Endodermal cell (in vitro differentiated cells): ENCODE results near the gene KBTBD12. TPM values are rescaled to one million over a fixed set of nuclear protein-coding genes. Genes with fewer than 3 reads are reported as not detected.
"Not testable (repeated sequence)": the region's sequence is repeated elsewhere in the genome, so short reads cannot be mapped to it uniquely, and the experiment has no call there.

ENCODE experiments used
- DNase-seq: peaks from one replicate; pipeline ENCODE4 v3.0.0-alpha.2; 2017
- H3K27ac ChIP-seq: 2 replicates; pipeline ENCODE4 v1.5.1; 2013; ENCODE audit warnings: mild to moderate bottlenecking, low read depth, low read length, moderate library complexity
- H3K27me3 ChIP-seq: 2 replicates; pipeline ENCODE4 v1.6.1; 2013; ENCODE audit warnings: mild to moderate bottlenecking, low read length, moderate library complexity; ENCODE audit not compliant: insufficient read depth, control insufficient read depth, poor library complexity, severe bottlenecking
- H3K36me3 ChIP-seq: 2 replicates; pipeline ENCODE4 v1.7.0; 2013; ENCODE audit warnings: mild to moderate bottlenecking, low read length, moderate library complexity; ENCODE audit not compliant: control insufficient read depth, insufficient read depth
- H3K4me1 ChIP-seq: one replicate; pipeline ENCODE4 v1.7.0; 2013; ENCODE audit warnings: low read length; ENCODE audit not compliant: control insufficient read depth, insufficient read depth
- H3K4me3 ChIP-seq: 2 replicates; pipeline ENCODE4 v1.5.1; 2013; ENCODE audit warnings: mild to moderate bottlenecking, low read length, moderate library complexity
- H3K9ac ChIP-seq: 2 replicates; pipeline ENCODE4 v1.6.1; 2013; ENCODE audit warnings: mild to moderate bottlenecking, low read length, moderate library complexity; ENCODE audit not compliant: poor library complexity, severe bottlenecking; ENCODE audit errors: extremely low read depth
- H3K9me3 ChIP-seq: 2 replicates; pipeline ENCODE4 v1.6.1; 2013; ENCODE audit warnings: mild to moderate bottlenecking, low read length, moderate library complexity; ENCODE audit not compliant: control insufficient read depth
- H3K27ac Mint-ChIP-seq: 2 replicates; pipeline ENCODE4 v1.8.0; 2020; ENCODE audit warnings: mixed read lengths
- H3K27me3 Mint-ChIP-seq: 2 replicates; pipeline ENCODE4 v1.8.0; 2021; ENCODE audit warnings: mild to moderate bottlenecking, mixed read lengths; ENCODE audit not compliant: insufficient read depth
- H3K36me3 Mint-ChIP-seq: 2 replicates; pipeline ENCODE4 v1.8.0; 2020; ENCODE audit warnings: low read depth, mixed read lengths
- H3K4me1 Mint-ChIP-seq: 2 replicates; pipeline ENCODE4 v1.8.0; 2020; ENCODE audit warnings: mixed read lengths
- H3K4me3 Mint-ChIP-seq: 2 replicates; pipeline ENCODE4 v1.8.0; 2020; ENCODE audit warnings: mild to moderate bottlenecking, moderate library complexity, mixed read lengths
- H3K9me3 Mint-ChIP-seq: 2 replicates; pipeline ENCODE4 v1.8.0; 2020; ENCODE audit warnings: mild to moderate bottlenecking, mixed read lengths
- WGBS, 2 experiments: methylation state at CpG; one replicate each; pipeline versions ENCODE4 v1.1.5 to v1.1.7; 2013; ENCODE audit warnings: missing lambda C conversion rate in 2 of 2, mixed read lengths in 1 of 2; ENCODE audit not compliant: insufficient coverage in 1 of 2, insufficient read length in 1 of 2; 5-methylcytosine and 5-hydroxymethylcytosine counted together
- total RNA-seq, 2 donors: library from RNA; stranded (reverse); fragmentation: NEBNext Ultra II Directional in 1 of 2; extraction: Animal tissue kit (Norgen Biotek cat#: 25700) in 1 of 2; gene quantifications; 2 replicates in 1 of 2; 3 replicates in 1 of 2; pipeline ENCODE4 v1.2.1, GENCODE V29; 2021
- TF ChIP-seq, protein P1 (sequence below): fragments of 200-600 bp; sonication (generic); conservative IDR thresholded peaks from 2 replicates; pipeline ENCODE4 v1.5.0; 2021; ENCODE audit warnings: antibody characterized with exemption, mild to moderate bottlenecking

Gene KBTBD12
- total RNA-seq, 2 donors from 2014 or later = 0.24 to 0.42 TPM

DNA sequence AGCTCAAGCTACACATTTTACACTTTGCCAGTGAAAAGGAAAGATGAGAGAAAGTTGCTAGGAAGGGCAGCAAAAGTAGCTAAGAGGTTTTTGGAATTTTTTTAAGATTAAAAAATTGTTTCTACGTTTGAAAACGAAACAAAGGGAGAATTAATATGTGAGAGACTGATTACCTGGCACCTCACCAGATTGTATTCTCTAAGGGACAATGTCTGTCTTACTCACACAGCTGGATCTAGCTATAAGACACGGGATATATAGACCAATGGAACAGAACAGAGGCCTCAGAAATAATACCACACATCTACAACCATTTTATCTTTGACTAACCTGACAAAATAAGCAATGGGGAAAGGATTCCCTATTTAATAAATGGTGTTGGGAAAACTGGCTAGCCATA is 9.5 kb upstream of the KBTBD12 start:
- no peaks in the 10 kb centered on the region for H3K36me3 ChIP-seq
- no peaks in the 10 kb centered on the region for H3K9me3 ChIP-seq
- Mint-ChIP-seq H3K36me3 (no peaks in the 10 kb centered on the region), H3K9me3 (no peaks in the 10 kb centered on the region), H3K4me3 (no peak overlapping the region), H3K27ac (no peak overlapping the region), H3K4me1 (peaks cover 14% of the 10 kb centered on the region), H3K27me3 (peaks cover 40% of the 10 kb centered on the region)
- no peak overlapping the region for H3K9ac ChIP-seq
- no peak overlapping the region for H3K4me3 ChIP-seq
- WGBS, 2 experiments = 79 to 85% methylated on average over 2 to 3 of the region's 3 CpGs
- TF ChIP-seq, protein P1, sequence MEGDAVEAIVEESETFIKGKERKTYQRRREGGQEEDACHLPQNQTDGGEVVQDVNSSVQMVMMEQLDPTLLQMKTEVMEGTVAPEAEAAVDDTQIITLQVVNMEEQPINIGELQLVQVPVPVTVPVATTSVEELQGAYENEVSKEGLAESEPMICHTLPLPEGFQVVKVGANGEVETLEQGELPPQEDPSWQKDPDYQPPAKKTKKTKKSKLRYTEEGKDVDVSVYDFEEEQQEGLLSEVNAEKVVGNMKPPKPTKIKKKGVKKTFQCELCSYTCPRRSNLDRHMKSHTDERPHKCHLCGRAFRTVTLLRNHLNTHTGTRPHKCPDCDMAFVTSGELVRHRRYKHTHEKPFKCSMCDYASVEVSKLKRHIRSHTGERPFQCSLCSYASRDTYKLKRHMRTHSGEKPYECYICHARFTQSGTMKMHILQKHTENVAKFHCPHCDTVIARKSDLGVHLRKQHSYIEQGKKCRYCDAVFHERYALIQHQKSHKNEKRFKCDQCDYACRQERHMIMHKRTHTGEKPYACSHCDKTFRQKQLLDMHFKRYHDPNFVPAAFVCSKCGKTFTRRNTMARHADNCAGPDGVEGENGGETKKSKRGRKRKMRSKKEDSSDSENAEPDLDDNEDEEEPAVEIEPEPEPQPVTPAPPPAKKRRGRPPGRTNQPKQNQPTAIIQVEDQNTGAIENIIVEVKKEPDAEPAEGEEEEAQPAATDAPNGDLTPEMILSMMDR = no peak
- no peak overlapping the region for H3K27ac ChIP-seq
- H3K27me3 ChIP-seq = peaks cover 8% of the 10 kb centered on the region
- H3K4me1 ChIP-seq = no peaks in the 10 kb centered on the region
- DNase-seq = no peak

DNA sequence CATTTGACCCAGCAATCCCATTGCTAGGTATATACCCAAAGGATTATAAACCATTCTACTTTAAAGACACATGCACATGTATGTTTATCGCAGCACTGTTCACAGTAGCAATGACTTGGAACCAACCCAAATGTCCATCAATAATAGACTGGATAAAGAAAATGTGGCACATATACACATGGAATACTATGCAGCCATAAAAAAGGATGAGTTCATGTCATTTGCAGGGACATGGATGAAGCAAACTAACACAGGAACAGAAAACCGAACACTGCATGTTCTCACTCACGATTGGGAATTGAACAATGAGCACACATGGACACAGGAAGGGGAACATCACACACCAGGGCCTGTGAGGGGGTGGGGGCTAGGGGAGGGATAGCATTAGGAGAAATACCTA is 8.4 kb upstream of the KBTBD12 start:
- H3K9me3 ChIP-seq, H3K4me1 ChIP-seq, H3K27ac ChIP-seq, H3K27ac Mint-ChIP-seq, H3K9me3 Mint-ChIP-seq, DNase-seq, H3K36me3 Mint-ChIP-seq, H3K4me3 ChIP-seq, H3K27me3 ChIP-seq, H3K36me3 ChIP-seq, H3K4me3 Mint-ChIP-seq, H3K9ac ChIP-seq: not testable (repeated sequence)
- Mint-ChIP-seq H3K4me1 (peaks cover 17% of the 10 kb centered on the region), H3K27me3 (peaks cover 51% of the 10 kb centered on the region)
- 83 to 95% methylated on average over 2 to 3 of the region's 3 CpGs for WGBS, 2 experiments

DNA sequence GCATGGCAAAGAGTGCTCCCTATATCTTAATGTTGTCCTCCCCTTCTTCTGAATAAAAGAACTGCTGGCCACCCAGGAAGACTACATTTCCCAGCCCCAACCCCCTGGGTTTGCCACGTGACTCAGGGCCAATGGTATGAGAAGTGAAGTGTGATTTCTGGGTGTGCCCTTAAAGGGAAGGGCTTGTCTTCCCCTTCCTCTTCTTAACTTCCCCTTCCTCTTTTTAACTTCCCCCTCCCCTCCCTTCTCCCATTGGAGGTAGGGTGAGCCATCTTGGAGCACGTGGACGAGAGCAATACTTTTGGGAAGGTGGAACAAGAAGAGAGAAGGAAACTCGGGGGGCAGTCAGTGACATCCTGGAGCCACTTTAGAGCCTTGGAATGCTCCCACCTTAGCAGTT is 6.8 kb upstream of the KBTBD12 start:
- Mint-ChIP-seq H3K4me3 (no peak overlapping the region), H3K4me1 (peaks cover 7% of the 10 kb centered on the region), H3K27me3 (peaks cover 63% of the 10 kb centered on the region), H3K9me3 (no peaks in the 10 kb centered on the region), H3K36me3 (no peaks in the 10 kb centered on the region), H3K27ac (no peak overlapping the region)
- 85% methylated on average over 3 of the region's 4 CpGs; no CpG with 5 or more reads in 1 of the 2 experiments for WGBS, 2 experiments
- Histone ChIP-seq H3K27ac (no peak overlapping the region), H3K9ac (no peak overlapping the region), H3K4me1 (no peaks in the 10 kb centered on the region), H3K4me3 (no peak overlapping the region), H3K36me3 (no peaks in the 10 kb centered on the region), H3K27me3 (peaks cover 14% of the 10 kb centered on the region), H3K9me3 (no peaks in the 10 kb centered on the region)
- no peak for DNase-seq
- TF ChIP-seq, protein P1 = no peak

DNA sequence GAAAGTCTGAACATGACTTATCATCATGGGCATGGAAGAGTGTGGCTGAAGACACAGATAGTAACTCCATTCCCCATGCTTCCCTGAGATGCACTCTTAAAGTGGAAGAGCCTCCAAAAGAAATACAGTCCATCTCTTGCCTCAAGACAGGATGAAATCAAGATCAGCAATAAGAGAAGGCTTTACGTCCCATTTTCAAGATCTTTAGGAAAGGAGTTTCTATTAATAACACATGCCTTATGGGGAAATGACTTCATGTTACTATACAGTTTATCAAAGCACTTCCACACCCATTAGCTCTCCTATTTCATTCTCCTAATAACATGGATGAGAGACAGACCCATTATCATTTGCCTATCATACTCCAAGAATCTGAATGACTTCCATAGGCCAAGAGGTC is 6.1 kb upstream of the KBTBD12 start:
- no peak overlapping the region for H3K4me3 Mint-ChIP-seq
- Histone ChIP-seq H3K4me3 (no peak overlapping the region), H3K9me3 (no peaks in the 10 kb centered on the region), H3K27me3 (peaks cover 21% of the 10 kb centered on the region), H3K9ac (no peak overlapping the region), H3K36me3 (no peaks in the 10 kb centered on the region), H3K4me1 (no peaks in the 10 kb centered on the region), H3K27ac (no peak overlapping the region)
- TF ChIP-seq, protein P1 = no peak
- no peaks in the 10 kb centered on the region for H3K36me3 Mint-ChIP-seq
- no peak for DNase-seq
- H3K27me3 Mint-ChIP-seq = peaks cover 70% of the 10 kb centered on the region
- H3K27ac Mint-ChIP-seq = no peak overlapping the region
- WGBS, 2 experiments = 89% methylated on average over 1 of the region's 1 CpG; no CpG with 5 or more reads in 1 of the 2 experiments
- H3K4me1 Mint-ChIP-seq = peaks cover 4% of the 10 kb centered on the region
- H3K9me3 Mint-ChIP-seq = peaks cover 6% of the 10 kb centered on the region
